ENCODE data around the gene TRPV4.

- TF ChIP-seq EZH2 (IDR thresholded peaks at IDR 0.05) (no peak), POLR2AphosphoS5 (IDR thresholded peaks at IDR 0.05; ENCODE audit: borderline replicate concordance, low read depth, low read length) (no peak)
Observed at GRCh38 chr12:109803678-109804077, 29.5 kb downstream of the TRPV4 start.

Measured in SK-N-MC (cell line).